GM12873 (cell line): Measurements from ENCODE around the gene ANKS4B.

Source experiments
- TF ChIP-seq, protein P1 (sequence below): IDR thresholded peaks from 2 replicates; pipeline ENCODE4 v1.5.1; 2012; ENCODE audit warnings: low read depth, mild to moderate bottlenecking, moderate library complexity, low read length, control low read depth; ENCODE audit not compliant: insufficient read depth; ENCODE audit errors: missing control alignments

ANKS4B gene

DNA sequence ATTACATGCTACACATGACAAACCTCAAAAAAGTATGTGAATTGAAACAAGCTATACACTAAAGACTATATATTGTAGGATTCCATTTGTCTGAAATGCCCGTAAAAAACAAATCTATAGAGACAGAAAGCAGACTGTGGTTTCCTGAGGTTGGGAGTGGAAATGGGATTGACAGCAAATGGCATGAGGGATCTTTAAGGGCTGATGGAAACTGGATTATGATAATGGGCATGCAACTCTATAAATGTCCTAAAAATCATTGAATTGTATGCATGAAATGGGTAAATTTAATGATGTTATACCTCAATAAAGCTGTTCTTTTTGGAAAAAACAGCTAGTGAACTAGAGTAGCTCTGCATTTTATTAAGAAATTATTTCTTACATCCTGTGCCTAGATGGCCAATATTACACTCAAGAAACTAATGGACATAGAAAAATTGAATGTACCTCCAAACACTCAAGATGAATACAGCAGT, 416 bp upstream of the ANKS4B start:
- TF ChIP-seq, protein P1, sequence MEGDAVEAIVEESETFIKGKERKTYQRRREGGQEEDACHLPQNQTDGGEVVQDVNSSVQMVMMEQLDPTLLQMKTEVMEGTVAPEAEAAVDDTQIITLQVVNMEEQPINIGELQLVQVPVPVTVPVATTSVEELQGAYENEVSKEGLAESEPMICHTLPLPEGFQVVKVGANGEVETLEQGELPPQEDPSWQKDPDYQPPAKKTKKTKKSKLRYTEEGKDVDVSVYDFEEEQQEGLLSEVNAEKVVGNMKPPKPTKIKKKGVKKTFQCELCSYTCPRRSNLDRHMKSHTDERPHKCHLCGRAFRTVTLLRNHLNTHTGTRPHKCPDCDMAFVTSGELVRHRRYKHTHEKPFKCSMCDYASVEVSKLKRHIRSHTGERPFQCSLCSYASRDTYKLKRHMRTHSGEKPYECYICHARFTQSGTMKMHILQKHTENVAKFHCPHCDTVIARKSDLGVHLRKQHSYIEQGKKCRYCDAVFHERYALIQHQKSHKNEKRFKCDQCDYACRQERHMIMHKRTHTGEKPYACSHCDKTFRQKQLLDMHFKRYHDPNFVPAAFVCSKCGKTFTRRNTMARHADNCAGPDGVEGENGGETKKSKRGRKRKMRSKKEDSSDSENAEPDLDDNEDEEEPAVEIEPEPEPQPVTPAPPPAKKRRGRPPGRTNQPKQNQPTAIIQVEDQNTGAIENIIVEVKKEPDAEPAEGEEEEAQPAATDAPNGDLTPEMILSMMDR: no peak

DNA sequence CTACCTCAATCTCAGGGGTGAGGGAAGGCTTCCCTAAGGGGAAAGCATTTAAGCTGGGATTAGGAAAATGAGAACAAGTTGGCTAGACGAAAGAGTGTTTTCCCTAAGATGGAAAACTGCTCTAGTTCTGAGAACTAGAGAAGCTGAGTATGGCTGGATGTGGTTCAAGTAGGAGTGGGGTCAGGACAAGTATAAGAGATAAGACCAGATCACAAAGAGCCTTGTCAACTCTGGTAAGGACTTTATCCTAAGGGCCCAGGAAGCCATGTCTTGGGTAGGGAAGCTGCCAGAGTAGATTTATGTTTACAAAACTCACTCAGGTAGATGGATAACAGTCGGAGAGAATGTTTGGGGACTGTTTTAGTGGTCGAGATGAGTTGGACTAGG, 1.7 kb downstream of the ANKS4B start:
- TF ChIP-seq, protein P1: no peak

DNA sequence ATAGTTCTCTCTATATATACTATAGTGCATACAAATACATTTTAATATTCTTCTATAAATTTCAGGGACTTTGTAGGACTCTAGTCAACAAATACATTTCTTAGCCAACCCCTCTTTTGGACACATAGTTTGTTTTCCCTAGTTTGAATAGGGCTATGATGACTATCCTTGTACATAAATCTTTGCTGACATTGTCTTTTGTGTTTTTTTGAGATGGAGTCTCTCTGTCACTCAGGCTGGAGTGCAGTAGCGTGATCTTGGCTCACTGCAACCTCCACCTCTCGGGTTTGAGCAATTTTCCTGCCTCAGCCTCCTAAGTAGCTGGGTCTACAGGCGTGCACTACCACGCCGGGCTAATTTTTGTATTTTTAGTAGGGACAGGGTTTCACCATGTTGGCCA, 3.3 kb downstream of the ANKS4B start:
- TF ChIP-seq, protein P1: no peak

DNA sequence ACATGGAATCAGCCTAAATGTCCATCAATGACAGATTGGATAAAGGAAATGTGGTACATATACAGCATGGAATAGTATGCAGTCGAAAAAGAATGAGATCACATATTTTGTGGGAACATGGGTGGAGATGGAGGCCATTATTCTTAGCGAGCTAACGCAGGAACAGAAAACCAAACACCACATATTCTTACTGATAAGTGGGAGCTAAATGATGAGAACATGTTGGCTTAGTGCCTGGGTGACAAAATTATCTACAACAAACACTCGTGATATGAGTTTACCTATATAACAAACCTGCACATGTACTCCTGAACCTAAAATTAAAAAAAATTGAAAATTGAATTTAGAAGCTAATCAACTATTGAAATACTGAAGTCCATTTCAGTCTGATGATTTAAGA, 6.1 kb downstream of the ANKS4B start:
- TF ChIP-seq, protein P1: no peak

DNA sequence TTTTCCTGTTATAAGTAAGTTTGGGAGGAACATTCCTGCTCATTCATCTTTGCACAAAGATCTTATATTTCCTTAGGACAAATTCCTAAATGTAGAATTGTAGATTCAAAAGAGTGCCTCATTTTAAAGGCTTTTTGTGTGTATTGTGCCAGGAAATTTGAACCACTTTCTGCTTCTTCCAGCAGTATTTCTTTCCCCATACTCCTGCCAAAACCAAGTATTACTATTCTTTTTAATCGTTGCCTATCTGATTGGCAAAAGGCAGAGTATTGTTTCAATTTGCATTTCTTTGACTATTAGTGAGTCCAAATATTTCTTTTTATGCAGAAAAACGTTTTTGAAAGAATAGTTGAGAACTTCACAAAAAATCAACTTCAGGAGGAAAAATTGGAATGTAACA, 9.3 kb downstream of the ANKS4B start:
- TF ChIP-seq, protein P1: no peak

DNA sequence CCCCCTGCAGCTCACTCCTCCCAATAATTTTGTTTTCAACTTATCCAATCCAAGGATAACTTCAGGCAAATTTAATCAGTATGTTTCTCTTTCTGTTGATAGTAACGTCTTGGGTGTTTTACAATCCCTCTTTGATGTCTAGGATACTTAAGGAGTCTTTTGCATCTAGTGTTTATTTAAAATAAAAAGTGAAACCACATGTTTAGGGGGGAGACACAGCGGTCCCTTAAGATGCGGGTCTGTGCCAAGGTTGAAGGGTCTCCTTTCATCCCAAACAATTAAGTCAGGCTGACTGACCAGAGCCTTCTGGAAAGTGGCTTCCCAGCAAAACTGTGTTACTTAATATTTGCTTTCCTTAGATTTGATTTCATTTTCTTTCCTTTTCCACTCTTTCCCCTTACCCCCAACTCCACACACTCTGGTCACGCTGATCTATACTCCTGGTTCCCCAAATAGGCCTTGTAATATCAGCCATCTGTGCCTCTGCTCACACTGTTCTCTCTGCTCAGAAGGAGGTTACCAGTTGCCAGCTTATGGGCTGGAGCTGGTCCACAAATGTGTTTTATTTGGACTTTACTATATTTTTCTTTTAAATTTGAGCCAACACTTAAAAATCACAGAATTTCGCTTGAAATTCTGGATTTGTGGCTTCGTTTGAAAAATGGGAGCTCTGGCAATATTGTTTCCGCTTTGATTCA, 11.2 kb downstream of the ANKS4B start:
- TF ChIP-seq, protein P1: no peak

DNA sequence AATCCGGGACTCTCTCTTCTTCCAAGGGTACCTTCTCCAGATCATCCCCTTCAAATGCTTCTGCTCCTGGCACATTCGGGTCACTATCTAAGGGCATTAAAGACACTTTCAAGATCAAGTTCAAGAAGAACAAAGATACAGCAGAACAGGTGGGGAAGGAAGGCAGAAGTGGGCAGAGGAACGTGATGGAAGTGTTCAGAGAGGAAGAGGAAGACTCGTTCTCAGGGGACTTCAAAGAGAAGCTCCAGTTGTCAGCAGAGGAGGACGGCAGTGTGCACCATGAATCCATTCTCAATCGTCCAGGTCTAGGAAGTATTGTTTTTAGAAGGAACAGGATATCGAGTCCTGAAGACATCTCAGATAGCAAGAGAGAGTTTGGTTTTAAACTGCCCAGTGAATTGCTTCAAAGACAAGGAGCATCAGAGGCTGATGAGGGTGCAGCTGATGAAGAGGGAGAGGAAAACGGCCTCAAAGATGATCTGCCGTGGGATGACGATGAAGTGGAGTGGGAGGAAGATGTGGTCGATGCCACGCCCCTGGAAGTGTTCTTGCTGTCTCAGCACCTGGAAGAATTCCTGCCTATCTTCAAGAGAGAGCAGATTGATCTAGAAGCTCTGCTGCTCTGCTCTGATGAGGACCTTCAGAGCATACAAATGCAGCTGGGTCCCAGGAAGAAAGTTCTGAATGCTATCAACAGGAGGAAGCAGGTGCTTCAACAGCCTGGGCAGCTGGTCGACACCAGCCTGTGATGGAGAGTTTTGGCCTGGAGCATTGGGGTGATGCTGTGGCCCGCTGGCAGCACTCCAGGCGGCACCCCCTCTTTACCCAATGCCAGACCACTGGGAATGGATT, 16.8 kb downstream of the ANKS4B start:
- TF ChIP-seq, protein P1: no peak
